CD4-positive, CD25-positive, alpha-beta regulatory T cell (primary cell): Measurements from ENCODE around the gene ADCY10. TPM values are rescaled to one million over a fixed set of nuclear protein-coding genes. Genes with fewer than 3 reads are reported as not detected.
A peak's percentile ranks its signal among the peaks of the same experiment; 100 is the strongest.

Experiments
- ATAC-seq, 2 donors: fragments of 150-1000 bp; cut with Tn5 transposase; one replicate each; pipeline ENCODE4 v1.10.0; 2021; ENCODE audit warnings: low read depth in 2 of 2, moderate number of reproducible peaks in 2 of 2, moderate library complexity in 1 of 2
- DNase-seq, 3 donors: peaks; one replicate each; pipeline versions ENCODE4 v3.0.0 to v3.0.0-alpha.2; 2012 to 2022; ENCODE audit warnings: mixed read lengths in 1 of 3
- H3K27ac ChIP-seq: one replicate; pipeline ENCODE4 v1.7.0; 2013; ENCODE audit warnings: mild to moderate bottlenecking, low read length; ENCODE audit not compliant: insufficient read depth, poor library complexity, severe bottlenecking
- H3K27me3 ChIP-seq: one replicate; pipeline ENCODE4 v1.7.0; 2013; ENCODE audit warnings: low read length; ENCODE audit not compliant: control insufficient read depth, insufficient read depth
- H3K36me3 ChIP-seq: one replicate; pipeline ENCODE4 v1.7.0; 2013; ENCODE audit warnings: mild to moderate bottlenecking, low read length, moderate library complexity; ENCODE audit not compliant: control insufficient read depth, insufficient read depth
- H3K4me1 ChIP-seq: 2 replicates; pipeline ENCODE4 v1.7.0; 2013; ENCODE audit warnings: mild to moderate bottlenecking, low read length; ENCODE audit not compliant: insufficient read depth, control insufficient read depth, poor library complexity, severe bottlenecking
- H3K4me3 ChIP-seq: one replicate; pipeline ENCODE4 v1.7.0; 2013; ENCODE audit warnings: low read depth, mild to moderate bottlenecking, low read length, moderate library complexity
- H3K9me3 ChIP-seq, 2 experiments: 1 replicate in 1 of 2; 2 replicates in 1 of 2; pipeline ENCODE4 v1.7.0; 2013; ENCODE audit warnings: low read length in 2 of 2, mild to moderate bottlenecking in 1 of 2, moderate library complexity in 1 of 2; ENCODE audit not compliant: control insufficient read depth in 2 of 2
- H3K27ac Mint-ChIP-seq, 3 donors: one replicate each; pipeline ENCODE4 v1.8.0; 2020 to 2022; ENCODE audit warnings: mild to moderate bottlenecking in 3 of 3, mixed read lengths in 3 of 3, moderate library complexity in 2 of 3
- H3K27me3 Mint-ChIP-seq: one replicate; pipeline ENCODE4 v1.8.0; 2022; ENCODE audit warnings: mild to moderate bottlenecking, mixed read lengths
- H3K36me3 Mint-ChIP-seq: one replicate; pipeline ENCODE4 v1.8.0; 2020; ENCODE audit warnings: mixed read lengths
- H3K4me1 Mint-ChIP-seq, 4 donors: one replicate each; pipeline ENCODE4 v1.8.0; 2020 to 2022; ENCODE audit warnings: mixed read lengths in 4 of 4, mild to moderate bottlenecking in 1 of 4
- H3K4me3 Mint-ChIP-seq, 4 donors: one replicate each; pipeline ENCODE4 v1.8.0; 2020 to 2022; ENCODE audit warnings: mild to moderate bottlenecking in 4 of 4, mixed read lengths in 4 of 4, moderate library complexity in 3 of 4
- H3K9me3 Mint-ChIP-seq, 7 donors: one replicate each; pipeline ENCODE4 v1.8.0; 2020 to 2022; ENCODE audit warnings: mixed read lengths in 7 of 7, mild to moderate bottlenecking in 3 of 7, moderate library complexity in 2 of 7
- polyA plus RNA-seq, 4 donors: library from polyadenylated mRNA; unstranded; fragments of 300-500 nt; fragmentation: Illumina TruSeq; gene quantifications; one replicate each; pipeline ENCODE4 v1.2.3, GENCODE V29; 2021
- total RNA-seq: library from RNA; stranded (reverse); gene quantifications from one replicate; pipeline ENCODE4 v1.2.3, GENCODE V29; 2022

The ADCY10 gene
- total and polyA plus RNA-seq, 5 donors from 2014 or later = 0.10 TPM; not detected in 4

GRCh38 chr1:167799747-167800146 is 114.2 kb downstream of the ADCY10 start:
- Histone ChIP-seq H3K4me1 (peaks cover 19% of the 10 kb centered on the region), H3K36me3 (no peaks in the 10 kb centered on the region), H3K4me3 (no peak overlapping the region), H3K27me3 (no peaks in the 10 kb centered on the region), H3K9me3 (no peaks in the 10 kb centered on the region), H3K27ac (no peak overlapping the region)
- Mint-ChIP-seq H3K27me3 (peaks cover 4% of the 10 kb centered on the region), H3K36me3 (no peaks in the 10 kb centered on the region), H3K4me3 (no peak overlapping the region), H3K9me3 (no peaks in the 10 kb centered on the region), H3K4me1 (peaks cover 4 to 27% (median 14%) of the 10 kb centered on the region in 4 donors), H3K27ac (no peak overlapping the region)
- ATAC-seq (no peak), DNase-seq (no peak)

- H3K27ac Mint-ChIP-seq = no peak overlapping the region
- H3K36me3 Mint-ChIP-seq = no peaks in the 10 kb centered on the region
These were observed 115.0 kb downstream of the ADCY10 start for GRCh38 chr1:167798952-167799351.

GRCh38 chr1:167797015-167797414 is 116.9 kb downstream of the ADCY10 start:
- Histone ChIP-seq H3K27me3 (no peaks in the 10 kb centered on the region), H3K4me3 (no peak overlapping the region), H3K9me3 (no peaks in the 10 kb centered on the region), H3K4me1 (no peaks in the 10 kb centered on the region), H3K27ac (no peak overlapping the region), H3K36me3 (no peaks in the 10 kb centered on the region)
- H3K4me3 Mint-ChIP-seq = no peak overlapping the region
- H3K27me3 Mint-ChIP-seq = peaks cover 4% of the 10 kb centered on the region
- ATAC-seq = peak in 1 of 2 donors; percentile 47
- no peaks in the 10 kb centered on the region for H3K36me3 Mint-ChIP-seq
- peak in 1 of 3 donors; percentile 7 for DNase-seq
- H3K9me3 Mint-ChIP-seq = no peaks in the 10 kb centered on the region
- no peak overlapping the region for H3K27ac Mint-ChIP-seq
- H3K4me1 Mint-ChIP-seq = peaks cover 0 to 10% (median 0%) of the 10 kb centered on the region in 4 donors

More at GRCh38 chr1:167798952-167799351, 115.0 kb downstream of the ADCY10 start:
- DNase-seq = no peak
- Mint-ChIP-seq H3K4me3 (no peak overlapping the region), H3K9me3 (no peaks in the 10 kb centered on the region), H3K27me3 (peaks cover 4% of the 10 kb centered on the region), H3K4me1 (peaks cover 4 to 19% (median 7%) of the 10 kb centered on the region in 4 donors)
- H3K36me3 ChIP-seq = no peaks in the 10 kb centered on the region
- no peaks in the 10 kb centered on the region for H3K9me3 ChIP-seq
- H3K4me3 ChIP-seq = no peak overlapping the region
- H3K27ac ChIP-seq = no peak overlapping the region
- H3K4me1 ChIP-seq = peaks cover 12% of the 10 kb centered on the region
- H3K27me3 ChIP-seq = no peaks in the 10 kb centered on the region
- ATAC-seq = no peak

GRCh38 chr1:167795810-167796740 is 117.9 kb downstream of the ADCY10 start:
- no peaks in the 10 kb centered on the region for H3K4me1 ChIP-seq

GRCh38 chr1:167794043-167794442 is 119.9 kb downstream of the ADCY10 start:
- Histone ChIP-seq H3K9me3 (no peaks in the 10 kb centered on the region), H3K36me3 (no peaks in the 10 kb centered on the region), H3K4me3 (no peak overlapping the region), H3K4me1 (no peaks in the 10 kb centered on the region), H3K27ac (no peak overlapping the region), H3K27me3 (no peaks in the 10 kb centered on the region)
- Mint-ChIP-seq H3K9me3 (no peaks in the 10 kb centered on the region), H3K27me3 (no peaks in the 10 kb centered on the region), H3K36me3 (peaks cover 3% of the 10 kb centered on the region), H3K27ac (no peak overlapping the region), H3K4me3 (no peak overlapping the region), H3K4me1 (peaks cover 0 to 10% (median 0%) of the 10 kb centered on the region in 4 donors)
- no peak for DNase-seq
- ATAC-seq = no peak

More at GRCh38 chr1:167795810-167796740, 117.9 kb downstream of the ADCY10 start:
- Histone ChIP-seq H3K4me3 (no peak overlapping the region), H3K9me3 (no peaks in the 10 kb centered on the region), H3K36me3 (no peaks in the 10 kb centered on the region), H3K27ac (no peak overlapping the region), H3K27me3 (no peaks in the 10 kb centered on the region)
- no peaks in the 10 kb centered on the region for H3K27me3 Mint-ChIP-seq
- peaks cover 0 to 10% (median 0%) of the 10 kb centered on the region in 4 donors for H3K4me1 Mint-ChIP-seq
- no peak overlapping the region for H3K27ac Mint-ChIP-seq
- H3K36me3 Mint-ChIP-seq = no peaks in the 10 kb centered on the region
- H3K9me3 Mint-ChIP-seq = no peaks in the 10 kb centered on the region
- no peak overlapping the region for H3K4me3 Mint-ChIP-seq
- no peak for ATAC-seq
- DNase-seq = no peak

GRCh38 chr1:167792188-167792565 is 121.8 kb downstream of the ADCY10 start:
- Histone ChIP-seq H3K36me3 (no peaks in the 10 kb centered on the region), H3K27me3 (no peaks in the 10 kb centered on the region), H3K4me3 (no peak overlapping the region), H3K4me1 (no peaks in the 10 kb centered on the region), H3K9me3 (no peaks in the 10 kb centered on the region), H3K27ac (no peak overlapping the region)
- no peaks in the 10 kb centered on the region for H3K9me3 Mint-ChIP-seq
- peaks cover 0 to 4% (median 0%) of the 10 kb centered on the region in 4 donors for H3K4me1 Mint-ChIP-seq
- H3K27me3 Mint-ChIP-seq = no peaks in the 10 kb centered on the region
- no peak for ATAC-seq
- peaks cover 12% of the 10 kb centered on the region for H3K36me3 Mint-ChIP-seq
- DNase-seq = no peak
- H3K4me3 Mint-ChIP-seq = no peak overlapping the region
- H3K27ac Mint-ChIP-seq = no peak overlapping the region

- Mint-ChIP-seq H3K9me3 (no peaks in the 10 kb centered on the region), H3K4me1 (no peaks in the 10 kb centered on the region), H3K27ac (peak overlapping the region in 1 of 3 donors; percentile 73), H3K4me3 (no peak overlapping the region), H3K27me3 (no peaks in the 10 kb centered on the region), H3K36me3 (peaks cover 12% of the 10 kb centered on the region)
- DNase-seq (no peak), ATAC-seq (no peak)
- Histone ChIP-seq H3K27me3 (no peaks in the 10 kb centered on the region), H3K27ac (no peak overlapping the region), H3K9me3 (no peaks in the 10 kb centered on the region), H3K36me3 (no peaks in the 10 kb centered on the region), H3K4me3 (no peak overlapping the region), H3K4me1 (no peaks in the 10 kb centered on the region)
These were observed 122.4 kb downstream of the ADCY10 start for GRCh38 chr1:167791281-167792187.
